A673 (cell line): ENCODE results near the gene POLN. TPM values are rescaled to one million over a fixed set of nuclear protein-coding genes. Genes with fewer than 3 reads are reported as not detected.

Source experiments
- BruUV-seq: library from RNA; stranded (reverse); fragments of 400-500 nt; replicated peaks from 2 replicates; lab custom pipeline; 2021; lab: Mats Ljungman, UMichigan
- CTCF ChIA-PET: fragments of 300-600 bp; sonication (Branson Sonifier 250); formaldehyde crosslinking; loops from one replicate; lab custom pipeline; 2022; ENCODE audit warnings: antibody characterized with exemption; lab: Charles Lee
- POLR2A ChIA-PET: fragments of 300-600 bp; sonication (Branson Sonifier 250); formaldehyde crosslinking; loops from one replicate; lab custom pipeline; 2022; ENCODE audit warnings: antibody characterized with exemption; ENCODE audit not compliant: low non-redundant PET; lab: Charles Lee
- DNase-seq: peaks from one replicate; pipeline ENCODE4 v3.0.0-alpha.2; 2015; ENCODE audit warnings: low spot score
- H3K27ac ChIP-seq: fragments of 200-600 bp; sonication (generic); 2 replicates; pipeline ENCODE4 v1.5.1; 2016; ENCODE audit warnings: mixed run types, low read depth, mild to moderate bottlenecking, mixed read lengths, antibody characterized with exemption, low read length; ENCODE audit not compliant: poor library complexity, severe bottlenecking
- H3K27me3 ChIP-seq: fragments of 200-600 bp; sonication (generic); replicated peaks from 2 replicates; pipeline ENCODE4 v1.6.1; 2017; ENCODE audit warnings: mixed run types, low read depth, mild to moderate bottlenecking, mixed read lengths, antibody characterized with exemption, low read length; ENCODE audit not compliant: insufficient read depth, poor library complexity
- H3K36me3 ChIP-seq: fragments of 200-600 bp; sonication (generic); 2 replicates; pipeline ENCODE4 v1.6.1; 2016; ENCODE audit warnings: mixed run types, mild to moderate bottlenecking, mixed read lengths, antibody characterized with exemption, low read length; ENCODE audit not compliant: insufficient read depth, poor library complexity, severe bottlenecking
- H3K4me1 ChIP-seq: fragments of 200-600 bp; sonication (generic); 2 replicates; pipeline ENCODE4 v1.6.1; 2017; ENCODE audit warnings: mixed run types, mild to moderate bottlenecking, mixed read lengths, antibody characterized with exemption, low read length; ENCODE audit not compliant: insufficient read depth, poor library complexity, severe bottlenecking
- H3K4me3 ChIP-seq: fragments of 200-600 bp; sonication (generic); 2 replicates; pipeline ENCODE4 v1.5.1; 2016; ENCODE audit warnings: low read depth, mixed run types, mild to moderate bottlenecking, mixed read lengths, low read length; ENCODE audit not compliant: poor library complexity, severe bottlenecking
- H3K9me3 ChIP-seq: fragments of 200-600 bp; sonication (generic); 2 replicates; pipeline ENCODE4 v1.6.1; 2016; ENCODE audit warnings: mixed run types, low read depth, mild to moderate bottlenecking, mixed read lengths, antibody characterized with exemption, low read length; ENCODE audit not compliant: poor library complexity, severe bottlenecking
- CTCF ChIP-seq: fragments of 300-800, 200-600 bp; sonication (generic); conservative IDR thresholded peaks from 2 replicates; pipeline ENCODE4 v1.5.1; 2017; ENCODE audit warnings: low read depth, mild to moderate bottlenecking, antibody characterized with exemption, low read length, moderate library complexity, mixed read lengths
- EZH2 ChIP-seq: fragments of 200-600 bp; sonication (generic); IDR thresholded peaks from 2 replicates; pipeline ENCODE4 v1.6.1; 2017; ENCODE audit warnings: borderline replicate concordance, low read depth, mild to moderate bottlenecking, mixed read lengths, antibody characterized with exemption, low read length; ENCODE audit not compliant: poor library complexity, severe bottlenecking
- intact Hi-C: fragments of 100-400 bp; cut with micrococcal nuclease; formaldehyde crosslinking; loops from one replicate; pipeline ENCODE4 v1.10.0; 2022; ENCODE audit not compliant: unreplicated experiment
- total RNA-seq: library from RNA; stranded (reverse); gene quantifications from 2 replicates; pipeline ENCODE4 v1.2.3, GENCODE V29; 2021

The POLN gene
- total RNA-seq, 1 experiment from 2014 or later: 4.0 TPM

- no peak for DNase-seq
- Histone ChIP-seq H3K36me3 (no peaks in the 10 kb centered on the region), H3K4me3 (no peak overlapping the region), H3K27ac (no peak overlapping the region), H3K27me3 (no peaks in the 10 kb centered on the region), H3K9me3 (no peaks in the 10 kb centered on the region), H3K4me1 (no peaks in the 10 kb centered on the region)
- intact Hi-C loops: no loop called here
- TF ChIP-seq EZH2 (no peak), CTCF (no peak)
- POLR2A ChIA-PET: no interaction called here
- no TSS peak for BruUV-seq
- CTCF ChIA-PET: no interaction called here
Measured at GRCh38 chr4:2193326-2193725, 48.6 kb downstream of the POLN start.

- TF ChIP-seq EZH2 (no peak), CTCF (no peak)
- Histone ChIP-seq H3K9me3 (peaks cover 6% of the 10 kb centered on the region), H3K27me3 (no peaks in the 10 kb centered on the region), H3K27ac (no peak overlapping the region), H3K36me3 (no peaks in the 10 kb centered on the region), H3K4me3 (no peak overlapping the region), H3K4me1 (no peaks in the 10 kb centered on the region)
- CTCF ChIA-PET: no interaction called here
- intact Hi-C loops: loop anchor here (5.0 kb wide), 1 partner anchor 440 kb away; no protein-coding TSS in a partner anchor
- no peak for DNase-seq
- POLR2A ChIA-PET: no interaction called here
- no TSS peak for BruUV-seq
Measured at GRCh38 chr4:2186865-2187172, 55.1 kb downstream of the POLN start.

GRCh38 chr4:2186133-2186864 is 55.6 kb downstream of the POLN start:
- no TSS peak for BruUV-seq
- Histone ChIP-seq H3K9me3 (peaks cover 6% of the 10 kb centered on the region), H3K4me3 (no peak overlapping the region), H3K27me3 (no peaks in the 10 kb centered on the region), H3K36me3 (no peaks in the 10 kb centered on the region), H3K4me1 (no peaks in the 10 kb centered on the region), H3K27ac (no peak overlapping the region)
- ChIA-PET POLR2A (no interaction called here), CTCF (no interaction called here)
- peak; percentile 24 for DNase-seq
- TF ChIP-seq CTCF (peak; percentile 53), EZH2 (no peak)
- intact Hi-C loops: loop anchor here (5.0 kb wide), 1 partner anchor 439 kb away; no protein-coding TSS in a partner anchor
